ENCODE results near the gene GNG7. TPM values are rescaled to one million over a fixed set of nuclear protein-coding genes. Genes with fewer than 3 reads are reported as not detected.
"Not testable (repeated sequence)": the region's sequence is repeated elsewhere in the genome, so short reads cannot be mapped to it uniquely, and the experiment has no call there.

Gene GNG7
- total RNA-seq, 1 donor from 2014 or later, result 1.7 TPM

- not testable (repeated sequence) for DNase-seq (ENCODE audit: low spot score)
These were observed 11.6 kb upstream of the GNG7 start for GRCh38 chr19:2714102-2714501.

GRCh38 chr19:2713170-2713569 lies 10.7 kb upstream of the GNG7 start:
- not testable (repeated sequence) for DNase-seq (ENCODE audit: low spot score)

- DNase-seq (ENCODE audit: low spot score), result no peak
These were observed 9.3 kb upstream of the GNG7 start for GRCh38 chr19:2711875-2712205.

- no peak for DNase-seq (ENCODE audit: low spot score)
These were observed 8.8 kb upstream of the GNG7 start for GRCh38 chr19:2711172-2711874.

GRCh38 chr19:2706251-2706650 lies 3.8 kb upstream of the GNG7 start:
- DNase-seq (ENCODE audit: low spot score), result no peak

GRCh38 chr19:2703691-2704216 lies 1.3 kb upstream of the GNG7 start:
- no peak for DNase-seq (ENCODE audit: low spot score)

- no peak for DNase-seq (ENCODE audit: low spot score)
These were observed 563 bp upstream of the GNG7 start for GRCh38 chr19:2703077-2703437.

- no peak for DNase-seq (ENCODE audit: low spot score)
These were observed 929 bp downstream of the GNG7 start for GRCh38 chr19:2701361-2702169.

GRCh38 chr19:2700660-2701360 lies 1.7 kb downstream of the GNG7 start:
- DNase-seq (ENCODE audit: low spot score), result no peak

GRCh38 chr19:2699413-2700140 lies 2.9 kb downstream of the GNG7 start:
- DNase-seq (ENCODE audit: low spot score), result no peak

- DNase-seq (ENCODE audit: low spot score), result no peak
These were observed 8.3 kb downstream of the GNG7 start for GRCh38 chr19:2694196-2694595.

- DNase-seq (ENCODE audit: low spot score), result no peak
These were observed 8.9 kb downstream of the GNG7 start for GRCh38 chr19:2693492-2694160.

GRCh38 chr19:2691951-2692350 lies 10.5 kb downstream of the GNG7 start:
- DNase-seq (ENCODE audit: low spot score), result no peak

GRCh38 chr19:2690856-2691255 lies 11.6 kb downstream of the GNG7 start:
- DNase-seq (ENCODE audit: low spot score), result no peak

- DNase-seq (ENCODE audit: low spot score), result no peak
These were observed 16.1 kb downstream of the GNG7 start for GRCh38 chr19:2686360-2686759.

GRCh38 chr19:2685204-2685704 lies 17.2 kb downstream of the GNG7 start:
- DNase-seq (ENCODE audit: low spot score), result no peak

GRCh38 chr19:2683430-2684003 lies 19.0 kb downstream of the GNG7 start:
- no peak for DNase-seq (ENCODE audit: low spot score)

GRCh38 chr19:2680808-2681207 lies 21.7 kb downstream of the GNG7 start:
- DNase-seq (ENCODE audit: low spot score), result no peak

GRCh38 chr19:2679439-2679838 lies 23.1 kb downstream of the GNG7 start:
- DNase-seq (ENCODE audit: low spot score), result no peak

- DNase-seq (ENCODE audit: low spot score), result not testable (repeated sequence)
These were observed 23.5 kb downstream of the GNG7 start for GRCh38 chr19:2678948-2679347.

All from mesenteric fat pad (tissue), 1 donor.